Esophagus muscularis mucosa (tissue), 4 donors: ENCODE measurements around the gene RAB29. TPM values are rescaled to one million over a fixed set of nuclear protein-coding genes. Genes with fewer than 3 reads are reported as not detected.

Experiments used
- DNase-seq: peaks from one replicate; pipeline ENCODE4 v3.0.0-alpha.2; 2017; ENCODE audit errors: extremely low spot score
- H3K27ac ChIP-seq, 4 donors: fragments of 200-600 bp; sonication (generic); replicated peaks in 1 of 4; 1 replicate in 3 of 4; 2 replicates in 1 of 4; pipeline ENCODE4 v1.5.1; 2016 to 2019; ENCODE audit warnings: mild to moderate bottlenecking in 1 of 4
- H3K27me3 ChIP-seq, 4 donors: fragments of 200-600 bp; sonication (generic); one replicate each; pipeline versions ENCODE4 v1.5.1 to v1.6.0; 2016 to 2019
- H3K36me3 ChIP-seq, 4 donors: fragments of 200-600 bp; sonication (generic); one replicate each; pipeline ENCODE4 v1.5.1; 2016 to 2019
- H3K4me1 ChIP-seq, 4 donors: fragments of 200-600 bp; sonication (generic); one replicate each; pipeline ENCODE4 v1.5.1; 2016 to 2019
- H3K4me3 ChIP-seq, 4 donors: fragments of 200-600 bp; sonication (generic); 1 replicate in 2 of 4; 2 replicates in 2 of 4; pipeline ENCODE4 v1.5.1; 2016 to 2019; ENCODE audit warnings: mild to moderate bottlenecking in 4 of 4, moderate library complexity in 1 of 4
- H3K9me3 ChIP-seq, 4 donors: fragments of 200-600 bp; sonication (generic); 1 replicate in 3 of 4; 2 replicates in 1 of 4; pipeline ENCODE4 v1.5.1; 2016 to 2019
- CTCF ChIP-seq, 3 experiments: fragments of 200-600 bp in 2 of 3; fragments of 450-650 bp in 1 of 3; sonication (generic) in 2 of 3; IDR thresholded peaks; one replicate each; pipeline ENCODE4 v1.5.1; 2017 to 2019; ENCODE audit warnings: antibody characterized with exemption in 3 of 3, mild to moderate bottlenecking in 2 of 3, moderate library complexity in 1 of 3
- EP300 ChIP-seq: sonication (generic); formaldehyde crosslinking; IDR thresholded peaks from one replicate; pipeline ENCODE4 v1.6.1; 2017; ENCODE audit warnings: antibody characterized with exemption
- POLR2A ChIP-seq: fragments of 450-650 bp; IDR thresholded peaks from one replicate; pipeline ENCODE4 v1.6.1; 2017; ENCODE audit warnings: antibody characterized with exemption, moderate library complexity, mild to moderate bottlenecking, low read depth
- POLR2AphosphoS5 ChIP-seq, 2 donors: sonication (generic); formaldehyde crosslinking; IDR thresholded peaks; one replicate each; pipeline ENCODE4 v1.6.1; 2017; ENCODE audit warnings: antibody characterized with exemption in 2 of 2
- WGBS: methylation state at CpG from one replicate; pipeline ENCODE4 v1.1.5; 2018; 5-methylcytosine and 5-hydroxymethylcytosine counted together
- intact Hi-C: fragments of 100-400 bp; cut with DNase I; formaldehyde crosslinking; loops from one replicate; pipeline ENCODE4 v1.15.1; 2023
- total RNA-seq, 4 donors: library from RNA; depleted of rRNA; stranded (reverse); fragments of >200 nt; gene quantifications; one replicate each; pipeline versions ENCODE4 v1.1.0 to v1.2.1, GENCODE V29; 2016

Gene RAB29
- total RNA-seq, 4 donors from 2014 or later = 28.5 to 59.2 (median 41.8) TPM

GRCh38 chr1:205792481-205792881, 17.2 kb upstream of the RAB29 start:
- Histone ChIP-seq H3K36me3 (peaks cover 43 to 81% (median 76%) of the 10 kb centered on the region in 4 donors), H3K27me3 (no peaks in the 10 kb centered on the region), H3K4me1 (peaks cover 0 to 8% (median 3%) of the 10 kb centered on the region in 4 donors), H3K27ac (no peak overlapping the region), H3K9me3 (no peaks in the 10 kb centered on the region), H3K4me3 (no peak overlapping the region)
- TF ChIP-seq POLR2A (no peak), CTCF (IDR thresholded peaks at IDR 0.05) (no peak), EP300 (no peak), POLR2AphosphoS5 (IDR thresholded peaks at IDR 0.05) (no peak)
- intact Hi-C loops = loop anchor here (5.0 kb wide), 1 partner anchor 125 kb away; no protein-coding TSS in a partner anchor
- WGBS = 73% methylated on average over 7 of the region's 8 CpGs
- DNase-seq = no peak

DNA sequence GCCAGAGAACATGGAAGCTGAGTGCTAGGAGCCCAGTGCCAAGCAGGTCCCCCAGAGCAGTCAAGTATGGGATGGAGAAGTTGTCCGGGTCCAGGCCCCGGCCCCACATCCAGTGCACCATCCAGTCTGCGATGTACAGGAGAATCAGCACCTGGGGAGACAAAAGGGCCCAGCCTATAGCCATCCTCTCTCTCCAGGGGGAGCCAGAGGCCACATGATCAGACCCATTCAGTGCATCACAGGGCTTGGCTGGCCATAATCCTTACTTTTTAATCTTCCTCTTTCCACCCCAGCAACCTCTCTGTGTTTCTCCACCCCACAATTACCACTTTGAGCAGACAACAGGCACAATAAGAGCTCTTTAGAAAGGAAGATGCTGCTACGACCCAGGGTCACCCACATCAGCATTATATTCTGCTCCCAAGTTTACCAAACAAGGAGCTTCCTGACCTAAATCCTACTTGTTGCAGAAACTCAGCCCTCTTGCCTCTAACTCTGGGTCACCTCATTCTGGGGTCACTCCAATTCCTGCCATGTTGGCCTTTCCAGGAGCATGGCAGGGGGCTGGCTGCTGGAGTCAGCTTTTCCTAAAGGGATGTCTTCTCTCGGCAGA, 16.4 kb upstream of the RAB29 start:
- Histone ChIP-seq H3K27ac (no peak overlapping the region), H3K4me1 (peaks cover 0 to 8% (median 4%) of the 10 kb centered on the region in 4 donors), H3K4me3 (no peak overlapping the region), H3K9me3 (no peaks in the 10 kb centered on the region), H3K36me3 (peaks cover 35 to 73% (median 68%) of the 10 kb centered on the region in 4 donors), H3K27me3 (no peaks in the 10 kb centered on the region)
- no peak for DNase-seq
- intact Hi-C loops = loop anchor here (1.0 to 5.0 kb wide), 2 partner anchors 126 to 186 kb away; no protein-coding TSS in a partner anchor
- WGBS = 78% methylated on average over 4 of the region's 5 CpGs
- TF ChIP-seq EP300 (no peak), POLR2A (no peak), POLR2AphosphoS5 (IDR thresholded peaks at IDR 0.05) (no peak), CTCF (IDR thresholded peaks at IDR 0.05) (peak; percentile 73 to 84 (median 82))

DNA sequence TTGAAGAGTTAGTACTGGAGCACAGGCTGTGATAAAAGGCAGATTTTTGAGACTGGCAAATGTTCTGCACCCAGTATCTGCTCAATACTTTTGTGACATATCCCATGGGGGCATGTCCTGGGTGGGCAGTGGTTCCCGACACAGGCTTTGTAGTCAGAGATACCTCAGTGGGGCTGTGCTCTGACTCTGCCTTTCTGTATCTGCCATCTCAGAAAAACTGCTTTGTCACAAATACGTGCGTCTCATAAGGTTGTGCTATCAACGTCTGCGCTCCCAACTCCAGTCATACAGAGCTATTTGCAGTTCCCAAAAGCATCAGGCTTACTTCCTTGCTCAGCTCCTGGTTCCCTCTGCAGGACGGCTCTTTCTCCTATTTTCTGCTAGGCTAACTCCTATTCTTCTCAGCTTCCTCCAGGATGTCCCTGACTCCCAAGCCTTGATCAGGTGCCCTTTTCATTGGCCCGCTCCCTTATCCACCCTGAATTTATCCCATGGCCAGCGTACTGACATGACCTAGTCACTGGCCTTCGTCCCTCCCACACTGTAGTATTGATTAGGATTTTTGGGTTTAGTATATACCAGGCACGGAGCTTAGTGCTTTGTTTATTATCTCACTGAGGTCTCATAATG, 12.1 kb upstream of the RAB29 start:
- Histone ChIP-seq H3K27me3 (no peaks in the 10 kb centered on the region), H3K27ac (no peak overlapping the region), H3K4me3 (no peak overlapping the region), H3K4me1 (peaks cover 16 to 27% (median 24%) of the 10 kb centered on the region in 4 donors), H3K36me3 (peaks cover 0 to 31% (median 25%) of the 10 kb centered on the region in 4 donors), H3K9me3 (no peaks in the 10 kb centered on the region)
- TF ChIP-seq CTCF (IDR thresholded peaks at IDR 0.05) (no peak), POLR2AphosphoS5 (IDR thresholded peaks at IDR 0.05) (no peak), EP300 (no peak), POLR2A (no peak)
- no peak for DNase-seq
- intact Hi-C loops = no loop called here
- 86% methylated on average over 10 of the region's 10 CpGs for WGBS

DNA sequence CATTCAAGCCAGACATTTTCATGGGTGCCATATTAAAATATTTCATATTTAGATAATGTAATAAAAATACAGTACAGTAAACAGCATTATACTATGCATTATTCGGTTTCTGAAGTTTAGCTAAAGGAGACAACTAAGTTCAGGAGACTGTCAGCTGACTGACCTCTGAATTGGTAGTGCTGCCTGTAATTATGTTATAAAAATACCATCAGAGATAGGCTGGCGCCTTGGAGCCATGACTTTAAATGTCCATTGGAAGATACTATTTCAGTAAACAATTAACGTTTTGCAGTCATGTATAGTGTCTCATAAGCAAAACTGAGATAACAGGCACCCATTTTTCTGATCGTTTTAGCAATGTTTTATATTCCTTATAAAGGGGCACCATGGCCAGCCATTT, 11.3 kb upstream of the RAB29 start:
- no peaks in the 10 kb centered on the region for H3K27me3 ChIP-seq
- H3K4me1 ChIP-seq = peaks cover 16 to 25% (median 20%) of the 10 kb centered on the region in 4 donors
- no peak for TF ChIP-seq POLR2AphosphoS5 (IDR thresholded peaks at IDR 0.05)
- no peak for TF ChIP-seq POLR2A
- no peak for TF ChIP-seq CTCF (IDR thresholded peaks at IDR 0.05)
- TF ChIP-seq EP300 = no peak
- WGBS = 64% methylated on average over 4 of the region's 4 CpGs
- H3K27ac ChIP-seq = no peak overlapping the region
- peaks cover 0 to 27% (median 19%) of the 10 kb centered on the region in 4 donors for H3K36me3 ChIP-seq
- intact Hi-C loops = no loop called here
- H3K4me3 ChIP-seq = no peak overlapping the region
- H3K9me3 ChIP-seq = no peaks in the 10 kb centered on the region
- DNase-seq = no peak
